Heart right ventricle (tissue), 16 donors: ENCODE measurements around the gene COL25A1. TPM values are rescaled to one million over a fixed set of nuclear protein-coding genes. Genes with fewer than 3 reads are reported as not detected.

ENCODE experiments used
- ATAC-seq, 8 donors: fragments of 200-7000 bp; cut with Tn5 transposase; one replicate each; pipeline ENCODE4 v1.9.1; 2020; ENCODE audit warnings: mild to moderate bottlenecking in 8 of 8, moderate library complexity in 8 of 8, moderate number of reproducible peaks in 1 of 8
- DNase-seq, 2 donors: peaks; one replicate each; pipeline ENCODE4 v3.0.0-alpha.2; 2020
- H3K27ac ChIP-seq, 10 donors: fragments of 200-600 bp; sonication (generic) in 2 of 10; one replicate each; pipeline versions ENCODE4 v1.5.0 to v1.8.0; 2020 to 2022; ENCODE audit warnings: mild to moderate bottlenecking in 3 of 10
- H3K27me3 ChIP-seq, 7 donors: fragments of 200-600 bp; one replicate each; pipeline ENCODE4 v1.8.0; 2021 to 2022; ENCODE audit warnings: mild to moderate bottlenecking in 2 of 7
- H3K36me3 ChIP-seq, 9 donors: fragments of 200-600 bp; sonication (generic) in 1 of 9; one replicate each; pipeline versions ENCODE4 v1.5.0 to v1.8.0; 2020 to 2022; ENCODE audit warnings: mild to moderate bottlenecking in 2 of 9
- H3K4me1 ChIP-seq, 9 donors: fragments of 200-600 bp; sonication (generic) in 1 of 9; one replicate each; pipeline versions ENCODE4 v1.5.0 to v1.8.0; 2020 to 2022; ENCODE audit warnings: mild to moderate bottlenecking in 4 of 9
- H3K4me3 ChIP-seq, 10 donors: fragments of 200-600 bp; sonication (generic) in 2 of 10; one replicate each; pipeline versions ENCODE4 v1.5.0 to v1.8.0; 2020 to 2022; ENCODE audit warnings: mild to moderate bottlenecking in 7 of 10, moderate library complexity in 2 of 10
- H3K9me3 ChIP-seq, 11 donors: fragments of 200-600 bp in 10 of 11; sonication (generic) in 2 of 11; one replicate each; pipeline versions ENCODE4 v1.5.0 to v1.8.0; 2013 to 2022; ENCODE audit warnings: mild to moderate bottlenecking in 2 of 11, control low read depth in 1 of 11, moderate library complexity in 1 of 11
- CTCF ChIP-seq, 9 donors: fragments of 200-600 bp; sonication (generic) in 2 of 9; IDR thresholded peaks; one replicate each; pipeline versions ENCODE4 v1.5.0 to v1.8.0; 2021 to 2022; ENCODE audit warnings: antibody characterized with exemption in 9 of 9, mild to moderate bottlenecking in 5 of 9, moderate library complexity in 1 of 9
- WGBS, 2 donors: extraction: QIAGEN DNeasy Blood & Tissue Kit; methylation state at CpG; one replicate each; pipeline ENCODE4 v1.1.7; 2013; ENCODE audit warnings: inconsistent platforms in 1 of 2; 5-methylcytosine and 5-hydroxymethylcytosine counted together
- intact Hi-C, 10 donors: fragments of 100-400 bp; cut with DNase I; formaldehyde crosslinking; loops; one replicate each; pipeline versions ENCODE4 v1.11.1 to v1.14.2; 2022
- polyA plus RNA-seq, 2 donors: library from polyadenylated mRNA; stranded (reverse); fragments of 200-250 nt; gene quantifications; one replicate each; pipeline ENCODE4 v1.2.3, GENCODE V29; 2013
- total RNA-seq, 10 donors: library from RNA; stranded (reverse); fragmentation: NEBNext Ultra II Directional in 3 of 10; extraction: Animal tissue kit (Norgen Biotek cat#: 25700) in 3 of 10; gene quantifications; one replicate each; pipeline versions ENCODE4 v1.2.1 to v1.2.4, GENCODE V29; 2021 to 2023
- donor health status: Arrhythmogenic right ventricular cardiomyopathy.
- donor health status: ischemic (EF 13 %, LVEDD 7.1; RV severe dilation, severe dysfunction).
- donor health status: healthy with polysubstance abuse.
- donor health status: DM: no; HTN: yes; CAD: no.
- donor health status: DM: no; HTN: no; CAD: no.
- donor health status: ischemic (EF 25% LVEDD 6.9; RV normal size, moderate dysfunction).
- donor health status: ischemic (EF 25% LVEDD 5.7; RV mildly dilated, moderate dysfunction).
- donor health status: healthy.
- donor health status: DM: yes; HTN: yes; CAD: no.
- donor health status: Ischemic cardiomyopathy.
- donor health status: ischemic (EF 35%, LVEDD 5.7; RV mildly dilated, moderate dysfunction).
- donor health status: nonischemic (EF 11% LVEDD 7.7; RV severe dilation, severe dysfunction).
- donor health status: DM: yes; HTN: yes; CAD: no.
- donor health status: PGD.
- donor health status: ischemic (EF 29% LVEDD 5.4; RV normal size, mild dysfunction).
- donor health status: nonischemic (EF 23%, LVEDD 6.1; RV moderate dilation, normal function).

The COL25A1 gene
- total and polyA plus RNA-seq, 12 donors, result 0.07 to 1.2 (median 0.41) TPM

GRCh38 chr4:108959491-108959890 lies 343.0 kb downstream of the COL25A1 start:
- no peaks in the 10 kb centered on the region for H3K36me3 ChIP-seq
- ATAC-seq (no peak), DNase-seq (no peak)
- no peaks in the 10 kb centered on the region for H3K9me3 ChIP-seq
- H3K27me3 ChIP-seq, result no peaks in the 10 kb centered on the region
- H3K27ac ChIP-seq, result no peak overlapping the region
- TF ChIP-seq CTCF (IDR thresholded peaks at IDR 0.05), result no peak
- no peak overlapping the region for H3K4me3 ChIP-seq
- intact Hi-C loops, result no loop called here
- peaks cover 0 to 20% (median 0%) of the 10 kb centered on the region in 9 donors for H3K4me1 ChIP-seq

- intact Hi-C loops, result no loop called here
- no peak for TF ChIP-seq CTCF (IDR thresholded peaks at IDR 0.05)
Observed at GRCh38 chr4:108954880-108955279, 347.6 kb downstream of the COL25A1 start.

GRCh38 chr4:108953941-108954340 lies 348.5 kb downstream of the COL25A1 start:
- Histone ChIP-seq H3K36me3 (no peaks in the 10 kb centered on the region), H3K27me3 (no peaks in the 10 kb centered on the region), H3K27ac (no peak overlapping the region), H3K9me3 (no peaks in the 10 kb centered on the region), H3K4me3 (no peak overlapping the region), H3K4me1 (peaks cover 0 to 10% (median 0%) of the 10 kb centered on the region in 9 donors)
- DNase-seq (no peak), ATAC-seq (no peak)
- no peak for TF ChIP-seq CTCF (IDR thresholded peaks at IDR 0.05)
- 83 to 84% methylated on average over 4 of the region's 4 CpGs for WGBS, 2 donors
- intact Hi-C loops, result no loop called here

More at GRCh38 chr4:108954880-108955279, 347.6 kb downstream of the COL25A1 start:
- H3K4me1 ChIP-seq, result peaks cover 0 to 10% (median 0%) of the 10 kb centered on the region in 9 donors
- no peak overlapping the region for H3K4me3 ChIP-seq
- no peaks in the 10 kb centered on the region for H3K27me3 ChIP-seq
- 93% methylated on average over 3 of the region's 3 CpGs for WGBS, 2 donors
- DNase-seq (no peak), ATAC-seq (no peak)
- no peaks in the 10 kb centered on the region for H3K36me3 ChIP-seq
- no peaks in the 10 kb centered on the region for H3K9me3 ChIP-seq
- H3K27ac ChIP-seq, result no peak overlapping the region

DNA sequence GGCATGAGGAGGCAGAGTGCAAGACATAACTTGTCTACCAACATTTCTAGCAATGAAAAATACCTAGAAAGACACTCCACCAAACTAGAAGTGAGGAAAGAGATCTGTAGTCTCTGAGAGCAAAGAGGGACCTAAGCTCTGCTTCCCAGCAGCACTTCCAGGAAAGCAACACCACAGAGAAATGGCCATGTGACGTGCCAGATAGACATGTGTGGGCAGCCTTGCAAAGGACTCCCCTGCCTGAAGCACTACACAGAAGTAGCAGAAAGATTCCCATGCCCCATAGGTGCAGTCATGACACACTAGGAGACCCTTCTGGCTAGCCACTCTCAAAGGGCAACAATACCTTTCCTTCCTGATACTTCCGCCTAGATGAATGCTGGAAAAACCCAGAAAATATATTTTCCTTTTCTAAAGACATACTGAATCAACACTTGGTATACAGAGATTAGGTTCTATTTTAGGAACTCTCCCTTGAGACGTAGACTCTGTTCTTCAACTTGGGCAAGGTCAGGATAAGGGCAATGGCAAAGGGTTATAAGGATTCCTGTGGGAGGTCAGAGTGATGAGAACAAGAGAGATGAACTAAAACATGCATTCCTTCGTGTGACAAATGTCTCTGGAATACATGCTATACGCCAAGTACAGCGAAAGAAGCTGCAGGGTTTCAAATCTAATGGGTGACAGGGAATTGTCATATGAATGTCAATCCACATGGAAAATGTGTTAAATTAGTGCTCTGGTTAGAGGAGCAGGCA lies 352.1 kb downstream of the COL25A1 start:
- H3K4me1 ChIP-seq, result peaks cover 0 to 4% (median 0%) of the 10 kb centered on the region in 9 donors
- H3K9me3 ChIP-seq, result no peaks in the 10 kb centered on the region
- no peak overlapping the region for H3K4me3 ChIP-seq
- WGBS, 2 donors, result 67 to 68% methylated on average over 6 of the region's 6 CpGs
- ATAC-seq (peak in 1 of 8 donors; percentile 61), DNase-seq (no peak)
- intact Hi-C loops, result no loop called here
- no peak for TF ChIP-seq CTCF (IDR thresholded peaks at IDR 0.05)
- H3K27ac ChIP-seq, result no peak overlapping the region
- H3K27me3 ChIP-seq, result no peaks in the 10 kb centered on the region
- no peaks in the 10 kb centered on the region for H3K36me3 ChIP-seq
